Chondrocyte (in vitro differentiated cells): ENCODE measurements around the gene MYH14. TPM values are rescaled to one million over a fixed set of nuclear protein-coding genes. Genes with fewer than 3 reads are reported as not detected.
"Not testable (repeated sequence)": the region's sequence is repeated elsewhere in the genome, so short reads cannot be mapped to it uniquely, and the experiment has no call there.

ENCODE experiments used
- DNase-seq: peaks from one replicate; pipeline ENCODE4 v3.0.0; 2021; ENCODE audit warnings: mixed read lengths, low spot score
- H3K27ac Mint-ChIP-seq: one replicate; pipeline ENCODE4 v1.8.0; 2021; ENCODE audit warnings: mild to moderate bottlenecking, moderate library complexity, mixed read lengths; ENCODE audit not compliant: unreplicated experiment
- H3K27me3 Mint-ChIP-seq: 2 replicates; pipeline ENCODE4 v1.8.0; 2021; ENCODE audit warnings: low read depth, mixed read lengths
- H3K36me3 Mint-ChIP-seq: 2 replicates; pipeline ENCODE4 v1.8.0; 2021; ENCODE audit warnings: low read depth, mixed read lengths
- H3K4me1 Mint-ChIP-seq: 2 replicates; pipeline ENCODE4 v1.8.0; 2021; ENCODE audit warnings: low read depth, mild to moderate bottlenecking, mixed read lengths
- H3K4me3 Mint-ChIP-seq: one replicate; pipeline ENCODE4 v1.8.0; 2021; ENCODE audit warnings: mild to moderate bottlenecking, moderate library complexity, mixed read lengths; ENCODE audit not compliant: unreplicated experiment
- H3K9me3 Mint-ChIP-seq: 2 replicates; pipeline ENCODE4 v1.8.0; 2021; ENCODE audit warnings: low read depth, mixed read lengths
- CTCF ChIP-seq: fragments of 200-600 bp; sonication (generic); IDR thresholded peaks from 2 replicates; pipeline ENCODE4 v1.5.0; 2021; ENCODE audit warnings: antibody characterized with exemption, mild to moderate bottlenecking, moderate library complexity
- total RNA-seq: library from RNA; stranded (reverse); gene quantifications from 3 replicates; pipeline ENCODE4 v1.2.1, GENCODE V29; 2021

MYH14 gene
- total RNA-seq, 1 donor from 2014 or later: 10.2 TPM

GRCh38 chr19:50222691-50223438 is 19.4 kb downstream of the MYH14 start:
- DNase-seq: no peak
- TF ChIP-seq CTCF: no peak
- H3K9me3 Mint-ChIP-seq: peaks cover 9% of the 10 kb centered on the region
- H3K27me3 Mint-ChIP-seq: no peaks in the 10 kb centered on the region
- H3K36me3 Mint-ChIP-seq: peaks cover 8% of the 10 kb centered on the region
- no peak overlapping the region for H3K4me3 Mint-ChIP-seq
- no peak overlapping the region for H3K27ac Mint-ChIP-seq
- no peaks in the 10 kb centered on the region for H3K4me1 Mint-ChIP-seq

- Mint-ChIP-seq H3K36me3 (peaks cover 8% of the 10 kb centered on the region), H3K27me3 (no peaks in the 10 kb centered on the region), H3K4me3 (no peak overlapping the region), H3K27ac (no peak overlapping the region), H3K4me1 (no peaks in the 10 kb centered on the region), H3K9me3 (peaks cover 9% of the 10 kb centered on the region)
- no peak for DNase-seq
- no peak for TF ChIP-seq CTCF
These were observed 20.0 kb downstream of the MYH14 start for GRCh38 chr19:50223439-50223716.

DNA sequence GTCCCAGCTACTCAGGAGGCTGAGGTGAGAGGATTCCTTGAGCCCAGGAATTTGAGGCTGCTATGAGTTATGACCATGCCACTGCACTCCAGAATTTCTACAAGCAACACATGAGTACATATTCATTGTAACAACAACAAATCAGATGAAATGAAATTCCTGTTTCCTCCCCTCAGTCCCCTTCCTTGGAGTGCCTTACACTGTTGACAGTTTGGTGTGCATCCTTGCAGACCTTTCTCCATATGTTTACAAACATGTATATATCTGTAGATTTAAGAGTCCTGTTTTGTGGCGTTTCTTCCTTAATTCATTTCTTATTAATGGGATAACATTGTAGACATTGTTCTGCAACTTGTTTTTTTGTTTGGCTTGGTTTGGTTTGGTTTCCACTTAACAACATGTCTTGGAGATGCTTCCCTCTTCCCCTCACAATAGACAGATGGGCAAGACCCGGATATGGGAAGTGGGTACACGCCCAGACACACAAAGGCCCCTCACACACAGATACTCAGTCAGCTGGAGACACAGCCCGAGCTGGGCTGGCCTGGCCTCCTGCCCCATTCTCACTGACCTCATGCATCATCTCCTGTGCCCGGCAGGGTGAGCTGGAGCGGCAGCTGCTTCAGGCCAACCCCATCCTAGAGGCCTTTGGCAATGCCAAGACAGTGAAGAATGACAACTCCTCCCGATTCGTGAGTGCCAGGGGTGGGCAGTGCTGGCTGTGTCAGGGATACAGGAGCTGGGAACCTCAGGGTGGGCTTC is 21.7 kb downstream of the MYH14 start:
- H3K27me3 Mint-ChIP-seq: peaks cover 8% of the 10 kb centered on the region
- H3K36me3 Mint-ChIP-seq: peaks cover 8% of the 10 kb centered on the region
- no peak overlapping the region for H3K27ac Mint-ChIP-seq
- DNase-seq: no peak
- no peak overlapping the region for H3K4me3 Mint-ChIP-seq
- H3K4me1 Mint-ChIP-seq: no peaks in the 10 kb centered on the region
- H3K9me3 Mint-ChIP-seq: peaks cover 9% of the 10 kb centered on the region
- no peak for TF ChIP-seq CTCF

GRCh38 chr19:50226536-50226935 is 23.1 kb downstream of the MYH14 start:
- Mint-ChIP-seq H3K27me3 (peaks cover 10% of the 10 kb centered on the region), H3K4me3 (no peak overlapping the region), H3K27ac (no peak overlapping the region), H3K36me3 (peaks cover 8% of the 10 kb centered on the region), H3K4me1 (no peaks in the 10 kb centered on the region), H3K9me3 (peaks cover 9% of the 10 kb centered on the region)
- no peak for TF ChIP-seq CTCF
- DNase-seq: no peak

DNA sequence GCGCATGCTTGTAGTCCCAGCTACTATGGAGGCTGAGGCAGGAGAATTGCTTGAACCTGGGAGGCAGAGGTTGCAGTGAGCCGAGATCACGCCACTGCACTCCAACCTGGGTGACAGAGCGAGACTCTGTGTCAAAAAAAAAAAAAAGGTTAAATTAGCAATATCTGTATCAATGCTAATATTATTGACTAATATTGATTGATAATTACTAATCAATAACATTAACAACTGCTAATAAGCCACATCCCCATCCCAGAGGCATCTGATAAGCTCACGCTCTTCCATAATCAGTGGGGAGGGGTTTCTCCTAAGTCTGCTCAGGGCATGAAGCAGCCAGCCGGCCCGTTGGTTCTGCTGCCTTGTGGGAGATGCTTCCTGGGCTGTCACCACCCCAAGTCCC is 24.7 kb downstream of the MYH14 start:
- not testable (repeated sequence) for H3K36me3 Mint-ChIP-seq, DNase-seq, H3K4me3 Mint-ChIP-seq, H3K9me3 Mint-ChIP-seq, H3K4me1 Mint-ChIP-seq, H3K27ac Mint-ChIP-seq
- H3K27me3 Mint-ChIP-seq: peaks cover 10% of the 10 kb centered on the region
